Stimulated activated CD4-positive, alpha-beta T cell treated with anti-CD3 and anti-CD28 coated beads, Interleukin-2, amount 100 ng/mL, for 48 hours (primary cell): ENCODE measurements around the gene SFT2D2.

Source experiments
- DNase-seq, 2 donors: peaks; one replicate each; pipeline ENCODE4 v3.0.0-alpha.2; 2020

The SFT2D2 gene

DNA sequence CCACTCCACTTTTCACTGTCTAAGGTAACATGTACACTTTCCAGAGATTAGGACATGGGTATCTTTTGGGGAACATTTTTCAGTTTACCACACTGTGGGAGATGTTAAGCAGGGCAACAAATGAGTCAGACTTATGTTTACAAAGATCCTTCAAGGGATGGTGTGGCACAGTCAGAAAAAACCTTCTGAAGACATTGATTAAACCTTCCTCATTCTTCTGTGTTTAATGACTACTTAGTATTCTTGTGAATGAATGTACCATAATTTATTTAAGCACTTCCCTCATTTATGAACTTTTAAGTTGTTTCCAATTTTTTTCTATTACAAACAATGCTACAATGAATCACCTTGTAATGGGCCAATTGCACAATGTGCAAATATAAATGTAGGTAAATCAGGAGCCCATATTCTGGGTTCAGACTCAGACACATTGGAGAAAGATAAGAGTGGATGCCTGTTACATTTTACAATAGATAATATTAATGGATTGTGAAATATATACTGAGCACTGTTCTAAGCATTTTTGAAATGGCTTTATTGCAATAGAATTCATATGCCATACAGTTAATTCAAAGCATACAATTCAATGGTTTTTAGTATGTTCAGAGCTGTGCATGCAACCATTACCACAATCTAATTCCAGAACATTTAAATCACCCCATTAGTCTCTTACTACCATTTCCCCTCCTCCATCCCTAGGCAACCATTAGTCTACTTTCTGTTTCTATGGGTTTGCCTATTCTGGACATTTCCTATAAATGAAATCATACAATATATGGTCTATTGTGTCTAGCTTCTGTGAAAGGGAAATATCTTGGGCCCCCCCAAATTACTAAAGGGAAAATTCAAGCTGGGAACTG is 1.9 kb upstream of the SFT2D2 start:
- no peak for DNase-seq

- no peak for DNase-seq
Measured at GRCh38 chr1:168224991-168225390, 813 bp upstream of the SFT2D2 start.

- DNase-seq: no peak
Measured at GRCh38 chr1:168227620-168228019, 1.8 kb downstream of the SFT2D2 start.

DNA sequence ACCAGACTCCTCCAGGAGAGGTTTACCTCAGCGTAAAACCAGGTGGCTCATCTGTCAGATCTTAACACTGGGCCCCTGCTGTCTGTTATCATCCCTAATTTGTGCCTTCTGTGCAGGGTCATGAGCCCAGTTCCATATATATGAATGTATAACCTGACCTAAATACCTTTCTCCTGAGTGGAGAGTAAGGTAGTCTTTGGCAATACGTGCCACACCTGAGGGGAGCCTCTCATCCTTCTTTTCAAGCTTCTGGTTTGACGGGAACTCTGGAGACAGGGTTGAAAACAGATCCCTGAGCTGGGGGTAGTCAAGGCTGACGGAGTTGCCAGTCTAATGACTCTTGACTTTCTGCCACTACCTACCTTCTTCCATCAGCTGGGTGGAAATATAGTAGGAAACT is 4.1 kb downstream of the SFT2D2 start:
- no peak for DNase-seq

- no peak for DNase-seq
Measured at GRCh38 chr1:168230709-168231108, 4.9 kb downstream of the SFT2D2 start.

DNA sequence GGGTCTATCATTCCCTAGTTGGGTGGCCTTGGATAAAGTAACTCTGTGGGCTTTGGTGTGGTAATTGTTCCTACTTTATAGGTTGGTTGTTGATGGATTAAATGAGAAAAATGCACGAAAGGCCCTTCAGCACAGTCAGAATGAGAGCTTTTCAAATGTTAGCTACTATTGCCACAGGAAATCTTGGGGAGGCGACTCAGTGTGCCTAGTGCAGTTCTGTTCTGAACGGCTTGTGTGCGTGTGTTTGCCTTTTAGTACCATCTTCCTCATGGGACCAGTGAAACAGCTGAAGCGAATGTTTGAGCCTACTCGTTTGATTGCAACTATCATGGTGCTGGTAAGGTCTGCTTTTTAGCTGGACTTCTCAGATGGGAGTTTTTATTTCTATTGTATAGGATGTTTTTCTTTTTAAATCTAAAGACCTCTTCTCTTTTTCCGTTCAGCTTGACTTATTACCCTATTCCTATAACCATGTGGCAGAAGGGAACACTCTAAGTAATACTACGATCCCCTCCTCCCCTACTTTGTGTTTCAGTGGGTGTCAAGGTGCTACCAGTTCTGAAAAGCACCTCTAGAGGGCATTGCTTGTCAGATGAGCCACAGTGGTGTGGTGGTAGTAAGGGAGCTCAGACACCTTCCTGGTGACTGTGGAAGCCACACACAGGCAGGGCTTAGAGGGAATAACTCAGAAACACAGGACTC is 9.2 kb downstream of the SFT2D2 start:
- DNase-seq: peak; percentile 23 to 27

- no peak for DNase-seq
Measured at GRCh38 chr1:168235548-168235885, 9.7 kb downstream of the SFT2D2 start.

GRCh38 chr1:168235937-168236336 is 10.1 kb downstream of the SFT2D2 start:
- DNase-seq: no peak

GRCh38 chr1:168236836-168237611 is 11.2 kb downstream of the SFT2D2 start:
- DNase-seq: peak; percentile 27 to 30

GRCh38 chr1:168243198-168243597 is 17.4 kb downstream of the SFT2D2 start:
- DNase-seq: no peak

GRCh38 chr1:168243636-168244212 is 17.9 kb downstream of the SFT2D2 start:
- no peak for DNase-seq

DNA sequence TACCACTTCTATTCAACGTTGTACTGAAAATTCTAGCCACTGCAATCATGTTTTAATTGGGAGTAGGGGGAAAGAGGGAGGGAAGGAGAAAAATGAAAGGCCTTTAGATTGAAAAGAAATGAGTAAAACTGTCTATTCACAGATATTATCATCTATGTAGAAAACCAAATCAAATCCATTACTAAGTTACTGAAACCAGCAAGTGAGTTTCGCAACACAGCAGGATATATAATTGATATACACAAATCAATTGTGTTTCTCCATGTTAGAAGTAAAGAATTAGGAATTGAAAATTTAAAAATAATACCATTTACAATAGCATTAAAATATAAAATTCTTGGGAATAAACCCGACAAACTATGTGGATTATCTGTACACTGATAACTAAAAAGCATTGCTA is 19.2 kb downstream of the SFT2D2 start:
- no peak for DNase-seq

- no peak for DNase-seq
Measured at GRCh38 chr1:168246506-168246905, 20.7 kb downstream of the SFT2D2 start.

DNA sequence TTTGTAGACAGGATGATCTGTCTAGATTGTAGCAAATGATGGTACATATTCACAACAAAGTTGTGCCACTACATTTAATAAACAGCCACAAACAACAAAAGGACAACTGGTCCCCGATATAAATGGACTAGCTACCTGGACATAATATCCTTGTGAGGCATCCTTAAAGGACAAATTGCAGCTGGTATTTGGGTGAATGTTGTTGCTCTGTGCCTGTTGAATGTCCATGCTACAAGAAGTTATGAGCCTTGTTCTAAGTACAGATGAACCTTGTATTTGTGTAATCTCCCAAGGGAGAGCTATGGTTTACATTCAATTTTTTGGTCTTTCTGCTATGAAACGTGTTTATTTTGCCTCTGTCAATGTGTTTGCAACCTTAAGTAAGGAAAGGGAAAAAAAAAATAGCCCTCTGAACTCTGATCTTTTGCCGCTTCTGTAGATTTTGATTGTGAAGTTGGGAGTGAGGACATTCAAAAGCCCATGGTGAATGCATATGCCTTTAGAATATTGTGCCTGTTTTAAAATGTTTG is 26.5 kb downstream of the SFT2D2 start:
- no peak for DNase-seq

- DNase-seq: no peak
Measured at GRCh38 chr1:168256164-168256563, 30.4 kb downstream of the SFT2D2 start.

- DNase-seq: no peak
Measured at GRCh38 chr1:168257397-168257796, 31.6 kb downstream of the SFT2D2 start.

- no peak for DNase-seq
Measured at GRCh38 chr1:168259567-168259966, 33.8 kb downstream of the SFT2D2 start.

DNA sequence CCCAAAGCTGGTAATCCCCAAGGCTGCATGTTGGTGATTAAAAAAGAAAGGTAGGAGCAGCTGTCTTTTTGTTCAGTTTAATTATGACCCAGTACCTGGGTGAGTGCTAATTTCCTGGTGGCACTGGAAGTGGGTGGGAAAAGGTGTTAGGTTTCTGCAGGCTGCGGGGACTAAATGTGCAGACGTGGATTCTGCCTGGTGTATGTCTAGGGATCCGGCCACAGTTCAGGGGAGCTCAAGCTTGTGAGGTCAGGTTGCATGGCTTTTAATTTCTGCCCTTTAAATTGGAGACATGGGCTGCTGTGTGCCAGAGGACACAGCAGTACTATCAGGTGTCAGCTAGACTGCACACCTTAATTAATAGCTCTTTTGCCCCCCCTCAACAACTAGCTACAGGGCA is 34.6 kb downstream of the SFT2D2 start:
- no peak for DNase-seq

- no peak for DNase-seq
Measured at GRCh38 chr1:168261390-168261789, 35.6 kb downstream of the SFT2D2 start.

GRCh38 chr1:168263130-168263529 is 37.3 kb downstream of the SFT2D2 start:
- no peak for DNase-seq

DNA sequence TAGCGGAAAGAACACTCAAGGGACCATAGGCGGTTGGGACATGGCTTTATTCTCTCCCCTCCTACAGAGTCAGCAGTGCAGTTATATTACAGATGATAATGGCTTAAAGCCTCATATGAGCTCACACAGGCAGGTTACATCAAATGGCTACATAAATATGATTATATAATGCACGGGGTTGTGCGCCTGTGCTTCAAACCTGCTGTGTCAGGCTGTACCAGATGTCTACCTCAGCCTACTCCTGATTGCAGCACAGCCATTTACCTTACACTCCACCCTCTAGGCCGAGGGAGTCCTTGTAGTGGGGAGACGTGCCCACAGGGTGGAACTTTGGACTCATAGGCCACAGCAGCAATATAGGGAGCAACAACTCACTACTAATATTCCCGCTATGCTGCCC is 38.5 kb downstream of the SFT2D2 start:
- DNase-seq: no peak

- DNase-seq: no peak
Measured at GRCh38 chr1:168265596-168265995, 39.8 kb downstream of the SFT2D2 start.

DNA sequence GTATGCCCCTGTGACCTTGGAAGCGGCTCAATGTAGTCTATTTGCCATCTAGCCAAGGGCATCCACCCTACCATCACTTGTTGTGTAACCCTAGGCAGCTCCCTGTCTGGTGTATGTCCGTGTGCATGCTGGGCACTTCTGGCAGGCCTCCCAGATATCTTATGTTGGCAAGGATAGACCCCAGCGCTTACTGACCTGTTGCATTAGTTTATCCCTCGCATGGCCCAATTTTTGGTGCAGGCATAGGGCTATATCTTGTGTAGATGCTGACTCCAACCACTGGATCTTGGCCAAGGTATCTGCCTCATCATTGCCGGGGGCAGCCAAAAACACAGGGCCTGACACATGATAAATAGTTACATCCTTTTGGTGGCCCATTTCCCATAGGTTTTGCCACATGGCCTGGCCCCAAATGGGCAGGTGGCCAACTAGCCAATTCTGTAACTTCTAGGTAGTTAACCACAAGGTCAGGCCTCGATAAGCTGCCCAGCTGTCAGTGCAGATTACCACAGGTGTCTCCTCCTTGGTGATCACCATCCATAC is 40.9 kb downstream of the SFT2D2 start:
- no peak for DNase-seq
